Spleen (tissue), 11 donors: ENCODE measurements around the gene ADGRL3. TPM values are rescaled to one million over a fixed set of nuclear protein-coding genes. Genes with fewer than 3 reads are reported as not detected.

Experiments
- DNase-seq: peaks from one replicate; pipeline ENCODE4 v3.0.0-alpha.2; 2020
- H3K27ac ChIP-seq, 8 donors: fragments of 200-600 bp; sonication (generic) in 7 of 8; 1 replicate in 4 of 8; 2 replicates in 4 of 8; pipeline versions ENCODE4 v1.5.0 to v1.8.0; 2016 to 2021; ENCODE audit warnings: inconsistent platforms in 4 of 8, mild to moderate bottlenecking in 4 of 8, moderate library complexity in 1 of 8
- H3K27me3 ChIP-seq, 7 donors: fragments of 200-600 bp; sonication (generic) in 6 of 7; replicated peaks in 1 of 7; 1 replicate in 4 of 7; 2 replicates in 3 of 7; pipeline versions ENCODE4 v1.5.0 to v1.8.0; 2016 to 2021; ENCODE audit warnings: inconsistent platforms in 3 of 7, mild to moderate bottlenecking in 1 of 7
- H3K36me3 ChIP-seq, 6 donors: fragments of 200-600 bp; sonication (generic) in 5 of 6; 1 replicate in 4 of 6; 2 replicates in 2 of 6; pipeline versions ENCODE4 v1.5.0 to v1.8.0; 2016 to 2021; ENCODE audit warnings: inconsistent platforms in 2 of 6
- H3K4me1 ChIP-seq, 6 donors: fragments of 200-600 bp; sonication (generic) in 5 of 6; 1 replicate in 3 of 6; 2 replicates in 3 of 6; pipeline versions ENCODE4 v1.5.0 to v1.8.0; 2016 to 2021; ENCODE audit warnings: inconsistent platforms in 3 of 6
- H3K4me3 ChIP-seq, 8 donors: fragments of 200-600 bp; sonication (generic) in 7 of 8; 1 replicate in 4 of 8; 2 replicates in 4 of 8; pipeline versions ENCODE4 v1.5.0 to v1.8.0; 2016 to 2021; ENCODE audit warnings: inconsistent platforms in 4 of 8, mild to moderate bottlenecking in 4 of 8, moderate library complexity in 2 of 8
- H3K9me3 ChIP-seq, 8 donors: fragments of 200-600 bp; sonication (generic) in 7 of 8; 1 replicate in 4 of 8; 2 replicates in 4 of 8; pipeline versions ENCODE4 v1.5.0 to v1.8.0; 2016 to 2021; ENCODE audit warnings: inconsistent platforms in 4 of 8
- POLR2A ChIP-seq, 3 donors: fragments of 450-650 bp; IDR thresholded peaks; one replicate each; pipeline ENCODE4 v1.5.1; 2017; ENCODE audit warnings: antibody characterized with exemption in 3 of 3, mild to moderate bottlenecking in 1 of 3
- POLR2AphosphoS5 ChIP-seq, 3 donors: sonication (generic); formaldehyde crosslinking; IDR thresholded peaks; one replicate each; pipeline ENCODE4 v1.5.1; 2017; ENCODE audit warnings: antibody characterized with exemption in 3 of 3
- WGBS, 5 donors: extraction: QIAGEN DNeasy Blood & Tissue Kit in 3 of 5; methylation state at CpG; one replicate each; pipeline versions ENCODE4 v1.1.5 to v1.1.7; 2013 to 2018; 5-methylcytosine and 5-hydroxymethylcytosine counted together
- intact Hi-C: fragments of 100-400 bp; cut with DNase I; formaldehyde crosslinking; loops from one replicate; pipeline ENCODE4 v1.15.0; 2023; ENCODE audit warnings: low total_unique reads
- polyA plus RNA-seq, 3 donors: library from polyadenylated mRNA; stranded (reverse); fragments of 200-250 nt; gene quantifications; one replicate each; pipeline ENCODE4 v1.2.1, GENCODE V29; 2013
- total RNA-seq, 7 donors: library from RNA; depleted of rRNA in 3 of 7; stranded (reverse); fragments of >200 nt in 3 of 7; fragmentation: NEBNext Ultra II Directional in 4 of 7; extraction: Animal tissue kit (Norgen Biotek cat#: 25700) in 4 of 7; gene quantifications; one replicate each; pipeline versions ENCODE4 v1.1.0 to v1.2.1, GENCODE V29; 2016 to 2021
- TF ChIP-seq, protein P1 (sequence below), 11 experiments: fragments of 200-600 bp in 7 of 11; fragments of 450-650 bp in 4 of 11; sonication (generic) in 4 of 11; IDR thresholded peaks in 8 of 11; conservative IDR thresholded peaks in 3 of 11; 1 replicate in 7 of 11; 2 replicates in 4 of 11; pipeline versions ENCODE4 v1.4.0 to v1.8.0; 2016 to 2021; ENCODE audit warnings: antibody characterized with exemption in 11 of 11, inconsistent platforms in 4 of 11, mild to moderate bottlenecking in 1 of 11
- donor health status: healthy with polysubstance abuse.
- donor health status: DM: no; HTN: no; CAD: no; lungs with moderate emphysema.
- donor health status: DM: no; HTN: no; CAD: no.
- donor health status: Bipolar disorder and iron deficiency.
- donor health status: healthy.
- donor health status: DM: no; HTN: no; CAD: no.
- donor health status: DM: yes; HTN: yes; CAD: no.

ADGRL3 gene
- total and polyA plus RNA-seq, 10 donors: 0.09 to 0.92 (median 0.46) TPM; not detected in 1

DNA sequence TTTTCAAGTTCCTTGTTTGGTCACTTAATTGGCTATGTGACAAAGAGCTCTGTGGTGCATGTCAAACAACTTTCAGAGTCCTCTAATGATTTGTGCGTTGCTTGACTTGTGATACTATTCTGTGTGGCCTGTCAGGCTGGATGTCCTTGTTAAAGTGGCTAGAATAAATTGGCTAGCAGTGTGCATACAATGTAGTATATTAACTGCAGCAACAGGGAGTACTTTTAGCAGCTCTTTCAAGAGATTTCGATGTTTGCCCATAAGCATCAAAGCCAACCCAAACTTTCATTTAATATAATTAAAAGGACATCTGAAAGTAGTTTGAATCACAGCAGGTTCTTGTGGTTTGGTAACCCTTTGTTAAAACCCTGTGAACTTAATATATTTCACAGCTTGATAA lies 718.9 kb downstream of the ADGRL3 start:
- no peaks in the 10 kb centered on the region for H3K4me1 ChIP-seq
- DNase-seq: no peak
- H3K9me3 ChIP-seq: peaks cover 0 to 4% (median 0%) of the 10 kb centered on the region in 8 donors
- H3K4me3 ChIP-seq: no peak overlapping the region
- intact Hi-C loops: no loop called here
- no peak for TF ChIP-seq POLR2AphosphoS5 (IDR thresholded peaks at IDR 0.05)
- TF ChIP-seq, protein P1, sequence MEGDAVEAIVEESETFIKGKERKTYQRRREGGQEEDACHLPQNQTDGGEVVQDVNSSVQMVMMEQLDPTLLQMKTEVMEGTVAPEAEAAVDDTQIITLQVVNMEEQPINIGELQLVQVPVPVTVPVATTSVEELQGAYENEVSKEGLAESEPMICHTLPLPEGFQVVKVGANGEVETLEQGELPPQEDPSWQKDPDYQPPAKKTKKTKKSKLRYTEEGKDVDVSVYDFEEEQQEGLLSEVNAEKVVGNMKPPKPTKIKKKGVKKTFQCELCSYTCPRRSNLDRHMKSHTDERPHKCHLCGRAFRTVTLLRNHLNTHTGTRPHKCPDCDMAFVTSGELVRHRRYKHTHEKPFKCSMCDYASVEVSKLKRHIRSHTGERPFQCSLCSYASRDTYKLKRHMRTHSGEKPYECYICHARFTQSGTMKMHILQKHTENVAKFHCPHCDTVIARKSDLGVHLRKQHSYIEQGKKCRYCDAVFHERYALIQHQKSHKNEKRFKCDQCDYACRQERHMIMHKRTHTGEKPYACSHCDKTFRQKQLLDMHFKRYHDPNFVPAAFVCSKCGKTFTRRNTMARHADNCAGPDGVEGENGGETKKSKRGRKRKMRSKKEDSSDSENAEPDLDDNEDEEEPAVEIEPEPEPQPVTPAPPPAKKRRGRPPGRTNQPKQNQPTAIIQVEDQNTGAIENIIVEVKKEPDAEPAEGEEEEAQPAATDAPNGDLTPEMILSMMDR (IDR thresholded peaks at IDR 0.05 in 8 of 11, conservative IDR thresholded peaks at IDR 0.05 in 3 of 11): no peak
- TF ChIP-seq POLR2A (IDR thresholded peaks at IDR 0.05): no peak
- H3K27ac ChIP-seq: no peak overlapping the region
- H3K36me3 ChIP-seq: no peaks in the 10 kb centered on the region
- H3K27me3 ChIP-seq: no peaks in the 10 kb centered on the region
- 66 to 80% (median 70%) methylated on average over 2 of the region's 2 CpGs for WGBS, 5 donors

DNA sequence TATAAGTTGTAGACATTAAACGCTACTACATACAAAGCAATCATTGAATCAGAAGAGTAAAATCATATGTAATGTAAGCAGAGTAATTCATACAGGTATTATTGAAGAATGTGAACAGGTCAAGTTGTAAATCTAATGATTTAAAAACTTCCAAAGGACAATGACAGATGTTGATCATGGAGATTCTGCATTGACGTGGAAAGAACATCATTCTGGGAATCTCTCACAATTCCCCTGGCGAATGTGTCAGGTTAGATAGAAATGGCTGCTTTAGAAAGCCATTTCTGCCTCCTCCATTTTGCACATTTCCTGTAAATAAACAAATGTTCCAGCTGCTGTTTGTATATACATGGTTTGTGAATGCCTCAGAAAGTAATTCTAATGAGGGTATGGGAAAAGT lies 719.4 kb downstream of the ADGRL3 start:
- 79 to 89% (median 87%) methylated on average over 3 of the region's 3 CpGs for WGBS, 5 donors
- H3K4me3 ChIP-seq: no peak overlapping the region
- DNase-seq: no peak
- H3K4me1 ChIP-seq: no peaks in the 10 kb centered on the region
- H3K27me3 ChIP-seq: no peaks in the 10 kb centered on the region
- peaks cover 0 to 4% (median 0%) of the 10 kb centered on the region in 8 donors for H3K9me3 ChIP-seq
- no peak overlapping the region for H3K27ac ChIP-seq
- intact Hi-C loops: no loop called here
- TF ChIP-seq POLR2AphosphoS5 (IDR thresholded peaks at IDR 0.05) (no peak), POLR2A (IDR thresholded peaks at IDR 0.05) (no peak)
- TF ChIP-seq, protein P1 (IDR thresholded peaks at IDR 0.05 in 8 of 11, conservative IDR thresholded peaks at IDR 0.05 in 3 of 11): no peak
- no peaks in the 10 kb centered on the region for H3K36me3 ChIP-seq

DNA sequence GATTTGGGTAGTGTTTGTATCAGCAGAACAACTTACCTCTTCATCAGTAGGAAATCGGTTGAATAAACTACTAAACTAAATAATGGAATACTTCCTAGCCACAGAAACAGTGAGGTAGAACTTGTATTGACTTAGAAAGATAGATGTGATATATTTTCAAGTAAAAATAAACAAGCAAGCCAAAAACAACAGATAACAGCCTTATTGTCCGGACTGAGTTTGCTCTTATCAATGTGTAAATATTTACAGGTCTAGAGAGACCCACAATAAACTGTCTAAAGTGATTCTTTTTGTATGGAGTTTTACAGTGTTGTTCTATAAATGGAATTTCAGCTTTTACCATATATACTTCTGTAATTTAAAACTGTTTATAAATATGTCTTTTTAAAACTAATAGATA lies 721.8 kb downstream of the ADGRL3 start:
- no peak for DNase-seq
- H3K27me3 ChIP-seq: no peaks in the 10 kb centered on the region
- H3K27ac ChIP-seq: no peak overlapping the region
- TF ChIP-seq POLR2A (IDR thresholded peaks at IDR 0.05) (no peak), POLR2AphosphoS5 (IDR thresholded peaks at IDR 0.05) (no peak)
- TF ChIP-seq, protein P1 (IDR thresholded peaks at IDR 0.05 in 8 of 11, conservative IDR thresholded peaks at IDR 0.05 in 3 of 11): no peak
- H3K9me3 ChIP-seq: peaks cover 0 to 6% (median 0%) of the 10 kb centered on the region in 8 donors
- H3K36me3 ChIP-seq: no peaks in the 10 kb centered on the region
- intact Hi-C loops: no loop called here
- H3K4me3 ChIP-seq: no peak overlapping the region
- 62 to 78% (median 70%) methylated on average over 2 of the region's 2 CpGs for WGBS, 5 donors
- H3K4me1 ChIP-seq: no peaks in the 10 kb centered on the region

DNA sequence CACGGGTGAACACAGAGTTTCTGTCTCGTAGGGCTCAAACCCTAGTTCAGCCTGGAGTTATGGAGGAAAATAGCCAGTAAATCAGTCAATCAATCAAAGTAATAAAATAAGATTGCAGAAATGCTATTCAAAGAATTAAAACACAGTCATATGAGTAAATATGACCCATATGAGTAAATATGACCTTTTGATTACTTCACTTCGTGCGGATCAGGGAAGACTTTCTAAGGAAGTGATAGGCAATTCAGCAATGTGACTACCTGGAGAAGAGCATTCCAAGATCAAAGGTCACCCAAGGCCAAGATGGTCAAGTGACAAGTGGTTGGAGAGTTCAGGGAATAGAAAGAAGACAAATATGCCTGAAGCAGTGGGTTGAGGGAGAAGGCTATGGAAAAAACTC lies 722.6 kb downstream of the ADGRL3 start:
- 77 to 93% (median 84%) methylated on average over 4 of the region's 4 CpGs for WGBS, 5 donors
- H3K36me3 ChIP-seq: no peaks in the 10 kb centered on the region
- H3K4me1 ChIP-seq: no peaks in the 10 kb centered on the region
- H3K4me3 ChIP-seq: no peak overlapping the region
- intact Hi-C loops: no loop called here
- DNase-seq: no peak
- H3K27ac ChIP-seq: no peak overlapping the region
- TF ChIP-seq POLR2A (IDR thresholded peaks at IDR 0.05) (no peak), POLR2AphosphoS5 (IDR thresholded peaks at IDR 0.05) (no peak)
- TF ChIP-seq, protein P1 (IDR thresholded peaks at IDR 0.05 in 8 of 11, conservative IDR thresholded peaks at IDR 0.05 in 3 of 11): no peak
- no peaks in the 10 kb centered on the region for H3K27me3 ChIP-seq
- peaks cover 0 to 6% (median 0%) of the 10 kb centered on the region in 8 donors for H3K9me3 ChIP-seq
